DMS 273 treated with DMSO at 0.1 percent for 48 hours (cell line): ENCODE results near the gene RPS27.
"Not testable (repeated sequence)": the region's sequence is repeated elsewhere in the genome, so short reads cannot be mapped to it uniquely, and the experiment has no call there.

Experiments used
- DNase-seq: peaks from one replicate; lab custom pipeline; 2025; lab: John Stamatoyannopoulos, UW

The RPS27 gene

GRCh38 chr1:153985941-153986761, 4.4 kb upstream of the RPS27 start, which contains the start of gene RAB13:
Gene RAB13, minus strand, starts transcription at chr1:153986339. Its CDS starts 103 bp downstream, at chr1:153986236.
- peak; percentile 63 for DNase-seq

- no peak for DNase-seq
Observed at GRCh38 chr1:153987621-153988020, 2.9 kb upstream of the RPS27 start.

GRCh38 chr1:153991151-153991630, 629 bp downstream of the RPS27 start:
- DNase-seq: no peak

DNA sequence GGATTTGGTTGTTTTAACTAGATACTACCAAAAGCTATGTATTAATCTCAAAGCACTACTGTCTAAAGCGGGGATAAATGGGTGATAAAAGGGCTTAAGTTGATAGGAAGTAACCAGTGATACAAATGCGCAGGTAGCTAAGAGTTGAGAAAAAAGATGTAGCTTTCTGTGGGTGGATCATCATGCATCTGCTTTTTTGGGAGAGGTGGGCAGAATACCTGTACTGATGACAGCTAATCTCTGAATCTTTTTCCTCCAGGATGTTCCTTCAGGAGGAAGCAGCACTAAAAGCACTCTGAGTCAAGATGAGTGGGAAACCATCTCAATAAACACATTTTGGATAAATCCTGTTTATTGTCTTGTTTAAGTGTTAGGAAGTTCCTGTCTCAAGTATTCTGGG, 1.2 kb downstream of the RPS27 start:
- no peak for DNase-seq

DNA sequence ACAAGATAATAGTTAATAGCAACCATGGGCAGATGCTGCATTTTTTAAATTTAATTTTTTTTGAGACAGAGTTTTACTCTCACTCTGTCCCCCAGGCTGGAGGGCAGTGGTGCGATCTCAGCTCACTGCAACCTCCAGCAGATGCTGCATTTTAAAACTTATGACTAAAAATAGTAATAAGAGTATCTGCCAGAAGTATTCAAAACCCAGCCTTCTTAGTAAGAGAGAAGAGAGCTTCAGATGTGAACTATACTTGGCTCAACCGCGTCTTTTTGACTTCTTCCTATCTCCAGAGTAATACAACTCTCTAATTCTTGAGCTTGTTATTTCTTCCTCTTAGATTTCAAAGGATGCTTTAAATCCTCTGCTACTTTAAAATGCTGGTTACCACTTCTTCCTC, 4.6 kb downstream of the RPS27 start:
- DNase-seq: no peak

DNA sequence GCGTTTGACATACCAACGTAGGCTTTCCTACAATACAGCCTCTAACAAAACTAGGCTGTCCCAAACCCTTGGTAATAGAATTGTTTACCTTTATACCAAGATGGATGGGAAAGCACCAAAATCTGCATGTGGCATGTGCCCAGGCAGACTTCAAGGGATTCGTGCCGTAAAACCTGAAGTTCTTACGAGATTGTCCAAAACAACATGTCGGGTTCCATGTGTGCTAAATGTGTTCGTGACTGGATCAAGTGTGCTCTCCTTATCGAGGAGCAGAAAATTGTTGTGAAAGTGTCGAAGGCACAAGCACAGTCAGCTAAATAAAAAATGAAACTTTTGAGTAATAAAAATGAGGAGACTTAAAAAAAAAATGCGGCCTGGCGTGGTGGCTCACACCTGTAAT, 5.1 kb downstream of the RPS27 start:
- DNase-seq: no peak

DNA sequence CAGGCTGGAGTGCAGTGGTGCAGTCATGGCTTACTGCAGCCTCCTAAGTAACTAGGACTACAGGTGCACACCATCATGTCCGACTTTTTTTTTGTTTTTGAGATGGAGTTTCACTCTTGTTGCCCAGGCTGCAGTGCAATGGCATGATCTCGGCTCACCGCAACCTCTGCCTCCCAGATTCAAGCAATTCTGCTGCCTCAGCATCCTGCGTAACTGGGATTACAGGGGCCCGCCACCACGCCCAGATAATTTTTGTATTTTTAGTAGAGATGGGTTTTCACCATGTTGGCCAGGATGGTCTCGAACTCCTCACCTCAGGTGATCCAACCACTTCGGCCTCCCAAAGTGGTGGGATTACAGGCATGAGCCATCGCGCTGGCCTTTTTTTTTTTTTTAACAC, 6.3 kb downstream of the RPS27 start:
- DNase-seq: not testable (repeated sequence)

GRCh38 chr1:154000420-154000819, 9.9 kb downstream of the RPS27 start:
- no peak for DNase-seq

- DNase-seq: no peak
Observed at GRCh38 chr1:154006136-154006535, 15.6 kb downstream of the RPS27 start.

DNA sequence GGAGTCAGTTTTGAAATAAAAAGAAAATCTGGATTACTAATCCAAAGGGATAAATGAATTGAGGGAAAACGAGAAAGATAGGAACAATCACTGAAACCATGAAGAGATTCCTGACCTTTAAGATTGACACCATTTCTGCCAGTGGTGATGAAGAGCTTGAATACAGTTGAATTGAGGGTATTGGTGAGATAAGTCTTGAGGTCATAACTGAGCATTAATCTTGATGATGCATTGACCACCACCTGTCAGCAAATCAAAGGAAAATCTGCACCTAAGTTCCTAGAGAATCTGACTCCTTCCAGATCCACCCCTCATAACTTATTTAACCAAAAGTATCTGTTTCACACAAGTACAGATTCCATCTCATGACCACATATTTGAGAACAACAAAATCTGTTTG, 21.6 kb downstream of the RPS27 start:
- no peak for DNase-seq

DNA sequence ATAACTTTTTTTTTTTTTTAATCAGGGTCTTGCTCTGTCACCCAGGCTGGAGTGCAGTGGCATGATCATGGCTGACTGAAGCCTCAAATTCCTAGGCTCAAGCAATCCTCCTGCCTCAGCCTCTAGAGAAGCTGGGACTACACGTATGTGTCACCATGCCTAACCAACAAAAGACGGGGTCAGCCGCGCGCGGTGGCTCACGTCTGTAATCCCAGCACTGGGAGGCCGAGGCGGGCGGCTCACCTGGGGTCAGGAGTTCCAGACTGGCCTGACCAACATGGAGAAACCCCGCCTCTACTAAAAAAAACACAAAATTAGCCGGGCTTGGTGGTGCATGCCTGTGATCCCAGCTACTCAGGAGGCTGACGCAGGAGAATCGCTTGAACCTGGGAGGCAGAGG, 22.0 kb downstream of the RPS27 start:
- DNase-seq: not testable (repeated sequence)

GRCh38 chr1:154014154-154014907, 23.8 kb downstream of the RPS27 start:
- no peak for DNase-seq

DNA sequence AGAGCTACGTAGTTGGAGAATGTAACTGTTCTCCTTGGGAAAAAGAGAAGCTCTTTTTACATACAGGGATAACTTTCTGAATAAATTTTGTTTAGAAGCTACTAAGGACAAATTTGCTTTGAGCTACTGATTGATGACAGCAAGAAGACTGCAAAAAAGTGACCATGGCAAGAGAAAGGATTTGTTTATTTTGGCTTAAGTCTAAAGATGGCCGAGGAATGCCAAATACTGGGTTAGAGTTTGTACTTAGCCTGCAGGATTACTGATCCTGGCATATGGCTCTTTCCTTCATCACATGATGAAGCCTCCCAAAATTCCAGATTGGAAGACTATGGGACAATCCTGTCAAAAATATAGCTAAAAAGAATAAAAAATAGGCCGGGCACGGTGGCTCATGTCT, 28.7 kb downstream of the RPS27 start:
- DNase-seq: no peak

DNA sequence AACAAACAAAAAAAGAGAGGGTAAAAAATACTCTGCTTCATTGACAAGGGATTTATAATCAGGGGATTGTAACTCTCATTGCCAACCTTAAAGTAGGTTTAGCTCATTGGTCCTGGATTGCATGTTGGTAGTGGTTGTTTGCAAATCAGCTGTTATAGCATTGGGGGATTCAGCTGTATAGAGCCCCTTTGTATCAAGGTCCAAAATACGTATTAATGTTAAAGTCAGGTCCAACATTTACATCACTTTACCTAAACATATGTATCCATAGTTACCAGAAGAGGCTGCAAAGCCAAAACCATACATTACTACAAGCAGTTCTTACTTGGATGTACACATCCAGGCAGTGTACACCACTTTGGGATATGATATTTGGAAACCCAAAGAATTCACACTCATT, 29.4 kb downstream of the RPS27 start:
- no peak for DNase-seq

GRCh38 chr1:154033697-154034096, 43.1 kb downstream of the RPS27 start:
- DNase-seq: not testable (repeated sequence)
